Glutamatergic neuron (in vitro differentiated cells): Measurements from ENCODE around the gene ATP11A. TPM values are rescaled to one million over a fixed set of nuclear protein-coding genes. Genes with fewer than 3 reads are reported as not detected.

Experiments
- DNase-seq: peaks from one replicate; pipeline ENCODE4 v3.0.0; 2022
- H3K27ac Mint-ChIP-seq: one replicate; pipeline ENCODE4 v1.8.0; 2020; ENCODE audit warnings: mild to moderate bottlenecking, mixed read lengths, inconsistent platforms; ENCODE audit not compliant: unreplicated experiment
- H3K27me3 Mint-ChIP-seq: one replicate; pipeline ENCODE4 v1.8.0; 2020; ENCODE audit warnings: mild to moderate bottlenecking, moderate library complexity, mixed read lengths, inconsistent platforms; ENCODE audit not compliant: unreplicated experiment
- H3K36me3 Mint-ChIP-seq: one replicate; pipeline ENCODE4 v1.8.0; 2020; ENCODE audit warnings: mild to moderate bottlenecking, mixed read lengths, inconsistent platforms; ENCODE audit not compliant: unreplicated experiment
- H3K4me1 Mint-ChIP-seq: one replicate; pipeline ENCODE4 v1.8.0; 2020; ENCODE audit warnings: mild to moderate bottlenecking, low read depth, mixed read lengths, inconsistent platforms; ENCODE audit not compliant: unreplicated experiment
- H3K4me3 Mint-ChIP-seq: one replicate; pipeline ENCODE4 v1.8.0; 2020; ENCODE audit warnings: mild to moderate bottlenecking, mixed read lengths, inconsistent platforms; ENCODE audit not compliant: unreplicated experiment
- H3K9me3 Mint-ChIP-seq: one replicate; pipeline ENCODE4 v1.8.0; 2020; ENCODE audit warnings: mild to moderate bottlenecking, moderate library complexity, mixed read lengths, inconsistent platforms; ENCODE audit not compliant: unreplicated experiment
- total RNA-seq: library from RNA; stranded (reverse); fragmentation: NEBNext Ultra II Directional; extraction: Animal tissue kit (Norgen Biotek cat#: 25700); gene quantifications from one replicate; pipeline ENCODE4 v1.2.1, GENCODE V29; 2021; ENCODE audit not compliant: unreplicated experiment
- TF ChIP-seq, protein P1 (sequence below): fragments of 200-600 bp; sonication (generic); IDR thresholded peaks from one replicate; pipeline ENCODE4 v1.5.0; 2021; ENCODE audit not compliant: partially characterized antibody, unreplicated experiment

The ATP11A gene
- total RNA-seq, 1 donor from 2014 or later: 127 TPM

GRCh38 chr13:112918266-112918665 is 228.4 kb downstream of the ATP11A start:
- H3K27me3 Mint-ChIP-seq: no peaks in the 10 kb centered on the region
- no peaks in the 10 kb centered on the region for H3K9me3 Mint-ChIP-seq
- TF ChIP-seq, protein P1, sequence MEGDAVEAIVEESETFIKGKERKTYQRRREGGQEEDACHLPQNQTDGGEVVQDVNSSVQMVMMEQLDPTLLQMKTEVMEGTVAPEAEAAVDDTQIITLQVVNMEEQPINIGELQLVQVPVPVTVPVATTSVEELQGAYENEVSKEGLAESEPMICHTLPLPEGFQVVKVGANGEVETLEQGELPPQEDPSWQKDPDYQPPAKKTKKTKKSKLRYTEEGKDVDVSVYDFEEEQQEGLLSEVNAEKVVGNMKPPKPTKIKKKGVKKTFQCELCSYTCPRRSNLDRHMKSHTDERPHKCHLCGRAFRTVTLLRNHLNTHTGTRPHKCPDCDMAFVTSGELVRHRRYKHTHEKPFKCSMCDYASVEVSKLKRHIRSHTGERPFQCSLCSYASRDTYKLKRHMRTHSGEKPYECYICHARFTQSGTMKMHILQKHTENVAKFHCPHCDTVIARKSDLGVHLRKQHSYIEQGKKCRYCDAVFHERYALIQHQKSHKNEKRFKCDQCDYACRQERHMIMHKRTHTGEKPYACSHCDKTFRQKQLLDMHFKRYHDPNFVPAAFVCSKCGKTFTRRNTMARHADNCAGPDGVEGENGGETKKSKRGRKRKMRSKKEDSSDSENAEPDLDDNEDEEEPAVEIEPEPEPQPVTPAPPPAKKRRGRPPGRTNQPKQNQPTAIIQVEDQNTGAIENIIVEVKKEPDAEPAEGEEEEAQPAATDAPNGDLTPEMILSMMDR: no peak
- H3K4me1 Mint-ChIP-seq: peaks cover 3% of the 10 kb centered on the region
- no peak for DNase-seq
- H3K36me3 Mint-ChIP-seq: peaks cover 8% of the 10 kb centered on the region
- no peak overlapping the region for H3K4me3 Mint-ChIP-seq
- H3K27ac Mint-ChIP-seq: no peak overlapping the region

DNA sequence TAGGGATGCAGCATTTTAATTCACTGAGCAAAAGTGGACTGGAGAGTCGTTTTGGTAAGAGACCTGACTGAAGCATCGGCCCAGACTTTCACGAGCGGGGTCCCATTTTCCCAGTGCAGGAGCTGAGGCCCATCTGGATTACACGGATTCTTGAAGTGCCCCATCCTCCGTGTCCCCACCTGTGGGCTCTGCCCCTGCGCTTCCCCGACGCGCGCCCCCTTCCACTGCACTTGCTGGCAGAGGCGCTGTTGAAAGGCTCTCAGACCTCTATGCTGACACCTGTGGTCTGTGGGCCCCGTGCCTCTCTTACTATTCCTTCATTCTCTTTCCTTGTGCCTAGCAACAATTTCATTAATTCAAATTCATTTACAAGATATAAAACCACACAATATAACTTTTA is 228.9 kb downstream of the ATP11A start:
- TF ChIP-seq, protein P1: no peak
- Mint-ChIP-seq H3K27ac (no peak overlapping the region), H3K9me3 (no peaks in the 10 kb centered on the region), H3K27me3 (no peaks in the 10 kb centered on the region), H3K36me3 (peaks cover 8% of the 10 kb centered on the region), H3K4me3 (no peak overlapping the region), H3K4me1 (peaks cover 3% of the 10 kb centered on the region)
- DNase-seq: no peak

GRCh38 chr13:112923962-112924361 is 234.1 kb downstream of the ATP11A start:
- H3K4me3 Mint-ChIP-seq: no peak overlapping the region
- H3K9me3 Mint-ChIP-seq: peaks cover 4% of the 10 kb centered on the region
- DNase-seq: no peak
- no peaks in the 10 kb centered on the region for H3K36me3 Mint-ChIP-seq
- peaks cover 4% of the 10 kb centered on the region for H3K27me3 Mint-ChIP-seq
- no peak overlapping the region for H3K27ac Mint-ChIP-seq
- peaks cover 4% of the 10 kb centered on the region for H3K4me1 Mint-ChIP-seq
- TF ChIP-seq, protein P1: no peak

DNA sequence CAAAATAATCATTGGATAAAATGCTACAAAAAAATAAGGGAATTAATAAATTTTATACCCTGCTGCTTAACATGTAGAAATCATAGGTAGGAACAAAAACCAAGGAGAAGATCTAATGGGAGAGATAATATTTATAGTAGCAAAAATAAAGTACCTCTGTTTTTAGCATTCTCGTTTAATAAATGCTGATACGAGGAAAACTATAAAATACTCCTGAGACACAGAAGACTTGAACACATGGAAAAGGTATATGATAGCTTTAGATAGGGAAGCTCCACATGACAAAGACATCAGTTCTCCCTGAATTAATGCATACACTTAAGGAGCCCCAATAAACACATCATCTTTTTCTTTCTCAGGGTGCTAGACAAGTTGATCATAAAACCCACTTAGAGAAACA is 234.5 kb downstream of the ATP11A start:
- H3K4me1 Mint-ChIP-seq: peaks cover 8% of the 10 kb centered on the region

GRCh38 chr13:112926003-112926402 is 236.2 kb downstream of the ATP11A start:
- H3K27ac Mint-ChIP-seq: no peak overlapping the region
- peaks cover 10% of the 10 kb centered on the region for H3K27me3 Mint-ChIP-seq
- peaks cover 16% of the 10 kb centered on the region for H3K4me1 Mint-ChIP-seq
- no peak overlapping the region for H3K4me3 Mint-ChIP-seq
- TF ChIP-seq, protein P1: no peak
- H3K36me3 Mint-ChIP-seq: no peaks in the 10 kb centered on the region
- no peak for DNase-seq
- peaks cover 6% of the 10 kb centered on the region for H3K9me3 Mint-ChIP-seq

More for the DNA sequence above, 234.5 kb downstream of the ATP11A start:
- H3K4me3 Mint-ChIP-seq: no peak overlapping the region
- no peaks in the 10 kb centered on the region for H3K36me3 Mint-ChIP-seq
- TF ChIP-seq, protein P1: no peak
- peaks cover 4% of the 10 kb centered on the region for H3K9me3 Mint-ChIP-seq
- H3K27ac Mint-ChIP-seq: no peak overlapping the region
- DNase-seq: no peak
- H3K27me3 Mint-ChIP-seq: peaks cover 6% of the 10 kb centered on the region
